22Rv1 (cell line): ENCODE measurements around the gene KRT32.

ENCODE experiments used
- CTCF ChIP-seq: fragments of 450-650 bp; IDR thresholded peaks from 2 replicates; pipeline ENCODE4 v1.5.1; 2017; ENCODE audit warnings: mild to moderate bottlenecking
- ZFX ChIP-seq: fragments of 450-650 bp; IDR thresholded peaks from 2 replicates; pipeline ENCODE4 v1.6.1; 2017; ENCODE audit warnings: antibody characterized with exemption, borderline replicate concordance

DNA sequence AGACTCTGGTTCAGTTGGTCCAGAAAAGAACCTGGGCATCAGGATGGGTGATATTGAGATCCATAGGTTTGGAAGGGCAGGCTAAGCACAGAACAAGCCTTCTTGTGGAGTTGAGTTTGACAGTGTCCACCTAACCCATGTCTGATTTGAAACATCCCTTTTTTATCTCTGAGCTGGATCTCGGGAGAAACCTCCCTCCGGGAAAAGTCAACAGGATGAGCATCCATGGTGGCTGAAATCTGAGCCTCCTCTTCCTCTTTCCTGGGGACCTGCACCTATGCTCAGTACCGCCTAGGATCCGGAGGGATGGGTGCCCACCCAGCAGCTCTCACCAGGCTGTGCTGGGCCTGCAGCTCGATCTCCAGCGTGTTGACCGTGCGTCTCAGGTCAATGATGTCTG is 3.4 kb downstream of the KRT32 start:
- TF ChIP-seq CTCF, result no peak
- no peak for TF ChIP-seq ZFX
